ENCODE measurements around the gene BGN.

DNA sequence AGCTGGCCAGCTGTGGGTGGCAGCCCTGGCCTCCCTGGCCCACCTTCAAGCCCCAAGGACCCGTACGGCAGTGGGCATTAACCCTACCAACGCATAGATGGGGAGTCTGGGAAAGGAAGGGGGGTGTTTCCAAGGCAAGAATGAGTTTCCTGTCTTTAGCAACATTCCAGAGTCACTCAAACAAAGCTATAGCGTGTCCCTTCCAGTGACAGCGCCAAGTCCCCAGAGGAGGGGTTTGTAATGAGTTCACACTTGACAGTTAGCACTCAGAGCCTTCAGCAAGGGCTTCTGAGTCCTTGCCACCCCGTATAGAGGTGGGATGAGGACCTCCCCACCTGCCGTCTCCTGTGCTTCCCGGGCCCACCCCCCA is 1.8 kb downstream of the BGN start:
- TF ChIP-seq, protein P1, sequence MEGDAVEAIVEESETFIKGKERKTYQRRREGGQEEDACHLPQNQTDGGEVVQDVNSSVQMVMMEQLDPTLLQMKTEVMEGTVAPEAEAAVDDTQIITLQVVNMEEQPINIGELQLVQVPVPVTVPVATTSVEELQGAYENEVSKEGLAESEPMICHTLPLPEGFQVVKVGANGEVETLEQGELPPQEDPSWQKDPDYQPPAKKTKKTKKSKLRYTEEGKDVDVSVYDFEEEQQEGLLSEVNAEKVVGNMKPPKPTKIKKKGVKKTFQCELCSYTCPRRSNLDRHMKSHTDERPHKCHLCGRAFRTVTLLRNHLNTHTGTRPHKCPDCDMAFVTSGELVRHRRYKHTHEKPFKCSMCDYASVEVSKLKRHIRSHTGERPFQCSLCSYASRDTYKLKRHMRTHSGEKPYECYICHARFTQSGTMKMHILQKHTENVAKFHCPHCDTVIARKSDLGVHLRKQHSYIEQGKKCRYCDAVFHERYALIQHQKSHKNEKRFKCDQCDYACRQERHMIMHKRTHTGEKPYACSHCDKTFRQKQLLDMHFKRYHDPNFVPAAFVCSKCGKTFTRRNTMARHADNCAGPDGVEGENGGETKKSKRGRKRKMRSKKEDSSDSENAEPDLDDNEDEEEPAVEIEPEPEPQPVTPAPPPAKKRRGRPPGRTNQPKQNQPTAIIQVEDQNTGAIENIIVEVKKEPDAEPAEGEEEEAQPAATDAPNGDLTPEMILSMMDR (conservative IDR thresholded peaks at IDR 0.05; ENCODE audit: low read depth, low read length), result no peak
- no peak for TF ChIP-seq EZH2phosphoT487 (IDR thresholded peaks at IDR 0.05; ENCODE audit: borderline replicate concordance, low read length)
